GM12892 (cell line): ENCODE data around the gene PRRX2.

Experiments used
- POLR2A ChIP-seq: IDR thresholded peaks from 2 replicates; pipeline ENCODE4 v1.6.1; 2011; ENCODE audit warnings: low read depth, low read length, control low read depth
- POLR2AphosphoS5 ChIP-seq: IDR thresholded peaks from 2 replicates; pipeline ENCODE4 v1.6.1; 2011; ENCODE audit warnings: low read depth, low read length, control low read depth

- TF ChIP-seq POLR2A (no peak), POLR2AphosphoS5 (no peak)
Observed at GRCh38 chr9:129665814-129666520, 520 bp downstream of the PRRX2 start.
